ENCODE data around the gene MEAF6. TPM values are rescaled to one million over a fixed set of nuclear protein-coding genes. Genes with fewer than 3 reads are reported as not detected.
A peak's percentile ranks its signal among the peaks of the same experiment; 100 is the strongest.

Gene MEAF6
- total RNA-seq, 1 experiment from 2014 or later: 38.3 TPM

DNA sequence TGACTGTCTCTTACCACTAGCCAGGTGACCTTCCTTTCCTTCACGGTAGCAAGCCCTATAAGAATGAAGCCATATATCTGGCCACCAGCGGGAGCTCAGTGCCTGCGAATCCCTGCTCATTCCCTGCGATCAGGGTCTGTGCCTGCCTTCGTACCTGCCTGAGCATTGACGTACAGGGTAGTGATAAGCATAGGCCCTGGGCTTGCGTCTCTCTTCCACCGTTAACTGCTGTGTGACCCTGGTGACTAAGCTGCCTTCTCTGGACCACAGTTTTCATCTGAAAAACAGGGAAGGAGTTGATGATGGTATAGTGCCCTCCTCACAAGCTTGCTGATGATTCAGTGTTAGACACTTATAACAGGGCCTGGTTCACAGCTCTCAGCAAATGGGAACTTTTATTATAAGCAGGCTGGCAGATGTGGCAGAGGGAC lies 36.1 kb downstream of the MEAF6 start:
- POLR2A ChIA-PET: interaction anchor here (0.6 kb wide), 1 partner anchor 209 kb away, joined by 3 read pairs; no protein-coding TSS in a partner anchor
- no peak overlapping the region for H3K4me3 Mint-ChIP-seq (ENCODE audit: unreplicated experiment)
- intact Hi-C loops (cut with micrococcal nuclease; ENCODE audit: unreplicated experiment): no loop called here
- peaks cover 23% of the 10 kb centered on the region for H3K36me3 Mint-ChIP-seq (ENCODE audit: insufficient read depth, unreplicated experiment)
- H3K9me3 Mint-ChIP-seq (ENCODE audit: unreplicated experiment): no peaks in the 10 kb centered on the region
- Histone ChIP-seq H3K4me1 (peaks cover 26% of the 10 kb centered on the region), H3K27me3 (replicated peaks; ENCODE audit: control insufficient read depth, insufficient read depth, low read length) (no peaks in the 10 kb centered on the region), H3K4me3 (ENCODE audit: low read depth, low read length) (no peak overlapping the region), H3K36me3 (ENCODE audit: control insufficient read depth, insufficient read depth, low read length) (no peaks in the 10 kb centered on the region; the same call in 1 of the 2 replicates), H3K9me3 (no peaks in the 10 kb centered on the region)
- no peaks in the 10 kb centered on the region for H3K27me3 Mint-ChIP-seq (ENCODE audit: insufficient read depth, unreplicated experiment)
- no peak overlapping the region for H3K27ac Mint-ChIP-seq (ENCODE audit: unreplicated experiment)
- BruUV-seq (replicated peaks): no TSS peak
- no peaks in the 10 kb centered on the region for H3K4me1 Mint-ChIP-seq (ENCODE audit: low read depth, unreplicated experiment)
- TF ChIP-seq, protein P1, sequence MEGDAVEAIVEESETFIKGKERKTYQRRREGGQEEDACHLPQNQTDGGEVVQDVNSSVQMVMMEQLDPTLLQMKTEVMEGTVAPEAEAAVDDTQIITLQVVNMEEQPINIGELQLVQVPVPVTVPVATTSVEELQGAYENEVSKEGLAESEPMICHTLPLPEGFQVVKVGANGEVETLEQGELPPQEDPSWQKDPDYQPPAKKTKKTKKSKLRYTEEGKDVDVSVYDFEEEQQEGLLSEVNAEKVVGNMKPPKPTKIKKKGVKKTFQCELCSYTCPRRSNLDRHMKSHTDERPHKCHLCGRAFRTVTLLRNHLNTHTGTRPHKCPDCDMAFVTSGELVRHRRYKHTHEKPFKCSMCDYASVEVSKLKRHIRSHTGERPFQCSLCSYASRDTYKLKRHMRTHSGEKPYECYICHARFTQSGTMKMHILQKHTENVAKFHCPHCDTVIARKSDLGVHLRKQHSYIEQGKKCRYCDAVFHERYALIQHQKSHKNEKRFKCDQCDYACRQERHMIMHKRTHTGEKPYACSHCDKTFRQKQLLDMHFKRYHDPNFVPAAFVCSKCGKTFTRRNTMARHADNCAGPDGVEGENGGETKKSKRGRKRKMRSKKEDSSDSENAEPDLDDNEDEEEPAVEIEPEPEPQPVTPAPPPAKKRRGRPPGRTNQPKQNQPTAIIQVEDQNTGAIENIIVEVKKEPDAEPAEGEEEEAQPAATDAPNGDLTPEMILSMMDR (IDR thresholded peaks at IDR 0.05; ENCODE audit: insufficient read depth in 1 of 2, low read depth in 1 of 2, low read length in 1 of 2, severe bottlenecking in 1 of 2, unreplicated experiment in 1 of 2): no peak
- DNase-seq: no peak
- CTCF ChIA-PET: interaction anchor here (0.5 to 2.0 kb wide), 2 partner anchors 9 to 19 kb away, joined by 3 to 7 read pairs; no protein-coding TSS in a partner anchor

DNA sequence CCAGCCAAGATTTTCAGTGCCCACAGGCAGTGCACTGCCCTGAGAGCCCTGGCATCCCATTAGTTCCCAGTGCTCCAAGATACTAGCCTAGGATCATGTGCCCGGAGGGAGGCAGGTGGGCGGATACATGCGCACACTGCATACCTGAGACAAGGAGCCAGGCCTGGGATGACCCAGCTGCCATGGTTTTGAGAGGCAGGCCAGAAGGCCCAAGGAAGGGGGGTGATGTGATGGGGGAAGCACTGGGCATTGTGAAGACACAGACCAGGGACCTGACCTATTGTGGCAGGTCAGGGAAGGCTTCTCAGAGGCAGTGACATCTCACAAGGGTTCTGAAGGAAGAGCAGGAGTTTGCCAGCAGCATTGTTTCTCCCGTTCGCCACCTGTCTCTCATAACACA lies 36.6 kb downstream of the MEAF6 start:
- H3K4me3 ChIP-seq (ENCODE audit: low read depth, low read length): no peak overlapping the region
- no peaks in the 10 kb centered on the region for H3K27me3 ChIP-seq (replicated peaks; ENCODE audit: control insufficient read depth, insufficient read depth, low read length)
- POLR2A ChIA-PET: interaction anchor here (0.6 kb wide), 1 partner anchor 210 kb away, joined by 3 read pairs; no protein-coding TSS in a partner anchor
- intact Hi-C loops (cut with micrococcal nuclease; ENCODE audit: unreplicated experiment): no loop called here
- Mint-ChIP-seq H3K9me3 (ENCODE audit: unreplicated experiment) (no peaks in the 10 kb centered on the region), H3K27me3 (ENCODE audit: insufficient read depth, unreplicated experiment) (no peaks in the 10 kb centered on the region), H3K4me3 (ENCODE audit: unreplicated experiment) (no peak overlapping the region), H3K36me3 (ENCODE audit: insufficient read depth, unreplicated experiment) (peaks cover 27% of the 10 kb centered on the region), H3K27ac (ENCODE audit: unreplicated experiment) (no peak overlapping the region), H3K4me1 (ENCODE audit: low read depth, unreplicated experiment) (no peaks in the 10 kb centered on the region)
- CTCF ChIA-PET: interaction anchor here (2.0 kb wide), 1 partner anchor 9 kb away, joined by 7 read pairs; no protein-coding TSS in a partner anchor
- peaks cover 26% of the 10 kb centered on the region for H3K4me1 ChIP-seq
- no peaks in the 10 kb centered on the region; the same call in 1 of the 2 replicates for H3K36me3 ChIP-seq (ENCODE audit: control insufficient read depth, insufficient read depth, low read length)
- no peak for DNase-seq
- BruUV-seq (replicated peaks): no TSS peak
- TF ChIP-seq, protein P1 (IDR thresholded peaks at IDR 0.05; ENCODE audit: insufficient read depth in 1 of 2, low read depth in 1 of 2, low read length in 1 of 2, severe bottlenecking in 1 of 2, unreplicated experiment in 1 of 2): no peak
- H3K9me3 ChIP-seq: no peaks in the 10 kb centered on the region

DNA sequence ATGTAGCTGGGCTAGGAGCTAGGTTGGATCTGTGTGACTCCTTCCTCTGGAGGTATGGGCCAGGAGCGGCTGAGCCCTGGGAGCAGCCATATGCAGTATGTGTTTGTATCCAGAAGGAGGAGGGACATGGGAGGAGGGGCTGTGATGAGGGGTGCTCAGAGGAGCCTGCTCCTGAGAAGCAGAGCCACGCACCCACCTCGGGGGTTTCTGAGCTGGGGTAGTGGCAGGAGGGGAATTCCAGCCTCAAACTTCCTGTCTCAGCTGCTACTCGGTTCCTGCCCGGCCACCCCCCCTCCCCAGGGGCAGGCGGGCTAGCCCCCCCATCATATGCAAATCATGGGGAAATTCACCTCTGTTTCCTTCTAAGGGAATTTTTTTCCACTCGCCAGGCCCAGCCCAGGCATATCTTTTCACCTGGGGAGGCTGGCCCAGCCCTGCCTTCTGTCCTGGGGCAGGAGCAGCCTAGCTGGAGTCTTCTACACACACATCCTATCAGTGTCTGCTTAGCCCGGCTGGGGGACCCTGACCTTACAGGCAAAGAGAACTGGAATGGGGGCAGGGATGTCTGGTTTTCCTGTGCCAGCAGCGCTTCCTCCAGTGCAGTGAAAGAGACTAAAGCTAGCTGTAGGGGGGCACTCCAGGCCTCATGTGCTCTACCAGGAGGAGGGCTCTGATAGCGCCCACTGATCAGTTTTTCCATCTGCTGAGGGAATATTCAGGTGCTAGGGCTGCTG lies 37.2 kb downstream of the MEAF6 start:
- no peaks in the 10 kb centered on the region; the same call in 1 of the 2 replicates for H3K36me3 ChIP-seq (ENCODE audit: control insufficient read depth, insufficient read depth, low read length)
- peaks cover 26% of the 10 kb centered on the region for H3K4me1 ChIP-seq
- TF ChIP-seq, protein P1 (IDR thresholded peaks at IDR 0.05; ENCODE audit: insufficient read depth in 1 of 2, low read depth in 1 of 2, low read length in 1 of 2, severe bottlenecking in 1 of 2, unreplicated experiment in 1 of 2): no peak
- H3K9me3 Mint-ChIP-seq (ENCODE audit: unreplicated experiment): no peaks in the 10 kb centered on the region
- no peaks in the 10 kb centered on the region for H3K9me3 ChIP-seq
- no peaks in the 10 kb centered on the region for H3K4me1 Mint-ChIP-seq (ENCODE audit: low read depth, unreplicated experiment)
- no TSS peak for BruUV-seq (replicated peaks)
- H3K4me3 ChIP-seq (ENCODE audit: low read depth, low read length): no peak overlapping the region
- ChIA-PET POLR2A (no interaction called here), CTCF (interaction anchor here (2.0 kb wide), 1 partner anchor 10 kb away, joined by 7 read pairs; no protein-coding TSS in a partner anchor)
- H3K4me3 Mint-ChIP-seq (ENCODE audit: unreplicated experiment): peak overlapping the region; percentile 16
- no peaks in the 10 kb centered on the region for H3K27me3 ChIP-seq (replicated peaks; ENCODE audit: control insufficient read depth, insufficient read depth, low read length)
- no peak for DNase-seq
- no peak overlapping the region for H3K27ac Mint-ChIP-seq (ENCODE audit: unreplicated experiment)
- H3K36me3 Mint-ChIP-seq (ENCODE audit: insufficient read depth, unreplicated experiment): peaks cover 23% of the 10 kb centered on the region
- intact Hi-C loops (cut with micrococcal nuclease; ENCODE audit: unreplicated experiment): no loop called here
- no peaks in the 10 kb centered on the region for H3K27me3 Mint-ChIP-seq (ENCODE audit: insufficient read depth, unreplicated experiment)

Data from Caco-2 (cell line).